PC-9 (cell line): Measurements from ENCODE around the gene MBD4. TPM values are rescaled to one million over a fixed set of nuclear protein-coding genes. Genes with fewer than 3 reads are reported as not detected.
A peak's percentile ranks its signal among the peaks of the same experiment; 100 is the strongest.

ENCODE experiments used
- BruUV-seq: library from RNA; stranded (reverse); fragments of 400-500 nt; replicated peaks from 2 replicates; lab custom pipeline; 2021; lab: Mats Ljungman, UMichigan
- CTCF ChIA-PET: fragments of 300-600 bp; sonication (Branson Sonifier 250); formaldehyde crosslinking; loops from one replicate; lab custom pipeline; 2022; ENCODE audit warnings: antibody characterized with exemption; lab: Charles Lee
- POLR2A ChIA-PET: fragments of 300-600 bp; sonication (Branson Sonifier 250); formaldehyde crosslinking; loops from one replicate; lab custom pipeline; 2022; ENCODE audit warnings: antibody characterized with exemption; ENCODE audit not compliant: unreplicated experiment; lab: Charles Lee
- DNase-seq, 2 experiments: peaks; one replicate each; pipeline versions ENCODE4 v3.0.0 to v3.0.0-alpha.2; 2015 to 2022; ENCODE audit warnings: mixed read lengths in 1 of 2
- H2AFZ ChIP-seq: fragments of 200-600 bp; sonication (generic); 2 replicates; pipeline ENCODE4 v1.8.1; 2017; ENCODE audit warnings: antibody characterized with exemption
- H3F3A ChIP-seq: fragments of 200-600 bp; sonication (generic); 2 replicates; pipeline ENCODE4 v1.8.1; 2017; ENCODE audit warnings: antibody characterized with exemption, mild to moderate bottlenecking, low read depth; ENCODE audit not compliant: insufficient read depth
- H3K27ac ChIP-seq: fragments of 200-600 bp; sonication (generic); 2 replicates; pipeline ENCODE4 v1.6.1; 2016; ENCODE audit warnings: mixed run types
- H3K27me3 ChIP-seq: fragments of 200-600 bp; sonication (generic); 2 replicates; pipeline ENCODE4 v1.6.1; 2016; ENCODE audit warnings: low read depth, mixed run types; ENCODE audit not compliant: insufficient read depth
- H3K36me3 ChIP-seq: fragments of 200-600 bp; sonication (generic); 2 replicates; pipeline ENCODE4 v1.6.1; 2016; ENCODE audit warnings: low read depth, mixed run types
- H3K4me1 ChIP-seq: fragments of 200-600 bp; sonication (generic); replicated peaks from 2 replicates; pipeline ENCODE4 v1.6.1; 2016; ENCODE audit warnings: mixed run types; ENCODE audit not compliant: insufficient read depth
- H3K4me2 ChIP-seq: fragments of 200-600 bp; sonication (generic); 2 replicates; pipeline ENCODE4 v1.6.1; 2017; ENCODE audit warnings: mixed run types
- H3K4me3 ChIP-seq: fragments of 200-600 bp; sonication (generic); 2 replicates; pipeline ENCODE4 v1.6.1; 2016; ENCODE audit warnings: mixed run types
- H3K79me2 ChIP-seq: fragments of 200-600 bp; sonication (generic); 2 replicates; pipeline ENCODE4 v1.6.1; 2017; ENCODE audit warnings: low read depth, mixed run types
- H3K9me2 ChIP-seq: fragments of 200-600 bp; sonication (generic); 2 replicates; pipeline ENCODE4 v1.8.1; 2017; ENCODE audit warnings: mild to moderate bottlenecking; ENCODE audit not compliant: insufficient read depth
- H3K9me3 ChIP-seq: fragments of 200-600 bp; sonication (generic); 2 replicates; pipeline ENCODE4 v1.8.1; 2016; ENCODE audit warnings: low read depth; ENCODE audit not compliant: insufficient read depth
- H4K20me1 ChIP-seq: fragments of 200-600 bp; sonication (generic); 2 replicates; pipeline ENCODE4 v1.8.1; 2017; ENCODE audit not compliant: insufficient read depth
- EZH2 ChIP-seq: fragments of 200-600 bp; sonication (generic); IDR thresholded peaks from 2 replicates; pipeline ENCODE4 v1.8.0; 2017; ENCODE audit warnings: antibody characterized with exemption, low read depth
- intact Hi-C: fragments of 100-400 bp; cut with micrococcal nuclease; formaldehyde crosslinking; loops from one replicate; pipeline ENCODE4 v1.10.0; 2022; ENCODE audit not compliant: unreplicated experiment
- total RNA-seq: library from RNA; stranded (reverse); gene quantifications from 2 replicates; pipeline ENCODE4 v1.2.3, GENCODE V29; 2021
- TF ChIP-seq, protein P1 (sequence below): fragments of 200-600 bp; sonication (generic); conservative IDR thresholded peaks from 2 replicates; pipeline ENCODE4 v1.6.1; 2017; ENCODE audit warnings: mixed run types, antibody characterized with exemption, mild to moderate bottlenecking, moderate library complexity

Gene MBD4
- total RNA-seq, 1 experiment from 2014 or later, result 48.6 TPM

DNA sequence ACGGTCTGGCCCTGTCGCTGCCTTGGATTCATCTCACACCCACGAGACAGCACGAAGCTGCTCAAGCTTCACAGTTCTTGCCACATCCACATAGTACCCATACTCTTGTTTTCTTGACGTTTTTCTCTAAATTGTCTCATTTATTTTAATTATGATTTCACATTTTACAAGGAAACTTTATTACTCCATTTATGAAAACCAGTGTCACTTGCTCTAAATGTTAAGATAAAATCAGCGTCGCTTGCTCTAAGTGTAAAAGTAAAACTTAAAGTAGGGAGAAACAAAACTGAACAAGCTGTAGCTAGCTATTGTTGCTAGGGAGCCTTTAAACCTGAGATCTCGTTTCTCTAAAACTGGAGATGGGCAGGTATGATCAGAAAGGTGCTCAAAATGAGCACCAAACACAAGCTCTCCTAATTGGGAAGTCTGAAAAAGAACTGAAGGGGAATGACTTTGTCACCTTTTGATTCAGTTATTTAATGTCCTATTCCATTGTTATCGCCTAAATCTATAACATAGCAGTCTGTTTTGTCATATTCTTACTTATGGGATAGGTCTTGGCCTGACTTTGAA lies 956 bp upstream of the MBD4 start:
- POLR2A ChIA-PET, result interaction anchor here (0.6 to 0.7 kb wide), 3 partner anchors 13 to 225 kb away, joined by 5 to 16 read pairs (median 7); no protein-coding TSS in a partner anchor
- H3K79me2 ChIP-seq, result peaks cover 55% of the 10 kb centered on the region

DNA sequence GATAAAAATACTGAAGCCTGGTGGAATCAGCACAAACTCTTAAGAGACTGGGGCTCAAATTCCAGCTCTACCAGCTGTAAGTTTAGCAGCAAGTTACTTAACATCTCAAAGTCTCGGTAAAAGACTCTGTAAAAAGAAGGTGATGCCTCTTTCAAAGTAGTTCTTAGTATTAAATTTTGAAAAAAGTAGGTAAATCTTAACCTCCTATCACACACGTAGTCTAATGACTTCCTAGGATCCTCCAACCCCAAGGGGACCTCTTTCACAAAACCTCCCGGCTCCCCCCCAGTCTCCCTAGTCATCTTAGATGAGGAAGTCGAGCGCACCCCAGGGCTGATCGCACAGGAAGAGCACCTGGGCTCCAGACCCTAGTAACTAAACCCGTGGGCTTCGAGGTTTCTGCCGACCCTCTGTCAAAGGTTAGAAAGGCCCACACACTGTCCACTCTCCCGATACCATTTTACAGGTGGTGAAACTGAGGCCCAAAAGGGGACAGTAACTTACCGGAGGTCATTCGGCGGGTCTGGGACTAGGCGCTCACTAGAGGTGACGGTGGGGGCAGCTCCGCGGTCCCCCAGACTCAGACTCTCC lies 427 bp downstream of the MBD4 start:
- peak overlapping the region; percentile 79 for H3K4me3 ChIP-seq
- peaks cover 35% of the 10 kb centered on the region for H3K36me3 ChIP-seq
- no peaks in the 10 kb centered on the region; the same call in 1 of the 2 replicates for H4K20me1 ChIP-seq
- no peaks in the 10 kb centered on the region for H3K27me3 ChIP-seq
- peak overlapping the region; percentile 80 for H3K4me2 ChIP-seq
- peak overlapping the region; percentile 95 for H2AFZ ChIP-seq
- TF ChIP-seq, protein P1, sequence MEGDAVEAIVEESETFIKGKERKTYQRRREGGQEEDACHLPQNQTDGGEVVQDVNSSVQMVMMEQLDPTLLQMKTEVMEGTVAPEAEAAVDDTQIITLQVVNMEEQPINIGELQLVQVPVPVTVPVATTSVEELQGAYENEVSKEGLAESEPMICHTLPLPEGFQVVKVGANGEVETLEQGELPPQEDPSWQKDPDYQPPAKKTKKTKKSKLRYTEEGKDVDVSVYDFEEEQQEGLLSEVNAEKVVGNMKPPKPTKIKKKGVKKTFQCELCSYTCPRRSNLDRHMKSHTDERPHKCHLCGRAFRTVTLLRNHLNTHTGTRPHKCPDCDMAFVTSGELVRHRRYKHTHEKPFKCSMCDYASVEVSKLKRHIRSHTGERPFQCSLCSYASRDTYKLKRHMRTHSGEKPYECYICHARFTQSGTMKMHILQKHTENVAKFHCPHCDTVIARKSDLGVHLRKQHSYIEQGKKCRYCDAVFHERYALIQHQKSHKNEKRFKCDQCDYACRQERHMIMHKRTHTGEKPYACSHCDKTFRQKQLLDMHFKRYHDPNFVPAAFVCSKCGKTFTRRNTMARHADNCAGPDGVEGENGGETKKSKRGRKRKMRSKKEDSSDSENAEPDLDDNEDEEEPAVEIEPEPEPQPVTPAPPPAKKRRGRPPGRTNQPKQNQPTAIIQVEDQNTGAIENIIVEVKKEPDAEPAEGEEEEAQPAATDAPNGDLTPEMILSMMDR, result no peak
- TF ChIP-seq EZH2, result no peak
- H3K4me1 ChIP-seq, result peaks cover 38% of the 10 kb centered on the region
- ChIA-PET POLR2A (interaction anchor here (0.6 to 0.7 kb wide), 8 partner anchors 10 to 952 kb away, joined by 3 to 6 read pairs (median 4); no protein-coding TSS in a partner anchor), CTCF (interaction anchor here (0.8 to 1.0 kb wide), 3 partner anchors 56 to 209 kb away, joined by 3 to 4 read pairs (median 3); a partner anchor contains a TSS)
- no peak for DNase-seq
- H3K27ac ChIP-seq, result peak overlapping the region; percentile 62
- intact Hi-C loops, result no loop called here
- H3K9me3 ChIP-seq, result no peaks in the 10 kb centered on the region
- H3K79me2 ChIP-seq, result peaks cover 55% of the 10 kb centered on the region
- BruUV-seq, result TSS peak; percentile 74
- no peaks in the 10 kb centered on the region; the same call in 1 of the 2 replicates for H3F3A ChIP-seq
- no peaks in the 10 kb centered on the region for H3K9me2 ChIP-seq

More for the DNA sequence above, 956 bp upstream of the MBD4 start:
- no peaks in the 10 kb centered on the region; the same call in 1 of the 2 replicates for H3F3A ChIP-seq
- CTCF ChIA-PET, result interaction anchor here (0.6 to 1.0 kb wide), 3 partner anchors 57 to 389 kb away, joined by 3 to 18 read pairs (median 3); no protein-coding TSS in a partner anchor
- BruUV-seq, result no TSS peak
- no peaks in the 10 kb centered on the region for H3K9me3 ChIP-seq
- peak overlapping the region; percentile 29; the same call in 1 of the 2 replicates for H3K27ac ChIP-seq
- H3K4me2 ChIP-seq, result peak overlapping the region; percentile 97
- H3K9me2 ChIP-seq, result no peaks in the 10 kb centered on the region
- H4K20me1 ChIP-seq, result no peaks in the 10 kb centered on the region
- no peaks in the 10 kb centered on the region for H3K27me3 ChIP-seq
- intact Hi-C loops, result loop anchor here (1.0 to 5.0 kb wide), 4 partner anchors 43 to 186 kb away; no protein-coding TSS in a partner anchor
- peaks cover 22% of the 10 kb centered on the region for H3K36me3 ChIP-seq
- H3K4me3 ChIP-seq, result peak overlapping the region; percentile 79
- peak in 1 of 2 experiments; percentile 40 for DNase-seq
- H3K4me1 ChIP-seq, result peaks cover 35% of the 10 kb centered on the region
- H2AFZ ChIP-seq, result peak overlapping the region; percentile 81
- no peak for TF ChIP-seq EZH2
- TF ChIP-seq, protein P1, result no peak

DNA sequence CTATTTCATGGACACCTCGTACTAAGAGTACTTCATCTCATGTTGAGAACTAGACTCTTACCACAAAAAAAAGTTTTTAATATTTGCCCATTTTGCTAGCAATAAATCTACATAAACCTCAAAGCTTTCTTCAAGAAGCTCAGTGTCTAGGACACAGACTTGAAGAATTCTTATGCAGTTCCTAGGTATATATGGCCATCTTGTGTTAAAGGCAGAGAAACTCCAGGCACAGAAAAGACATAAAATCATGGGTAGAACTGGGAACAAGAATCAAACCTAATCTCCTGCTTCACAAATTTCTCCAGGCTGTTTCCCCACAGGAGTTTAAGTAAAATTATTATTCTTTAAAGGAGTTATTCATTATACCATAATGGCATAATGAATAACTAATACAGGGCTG lies 4.4 kb downstream of the MBD4 start:
- peaks cover 64% of the 10 kb centered on the region for H3K36me3 ChIP-seq
- CTCF ChIA-PET, result interaction anchor here (0.6 to 0.7 kb wide), 2 partner anchors 29 to 1169 kb away, joined by 5 to 6 read pairs; no protein-coding TSS in a partner anchor
- intact Hi-C loops, result no loop called here

More for the DNA sequence above, 4.4 kb downstream of the MBD4 start:
- Histone ChIP-seq H3K27ac (no peak overlapping the region), H3F3A (peaks cover 11% of the 10 kb centered on the region; the same call in 1 of the 2 replicates), H3K4me2 (peak overlapping the region; percentile 1; the same call in 1 of the 2 replicates), H3K27me3 (no peaks in the 10 kb centered on the region), H3K9me2 (no peaks in the 10 kb centered on the region), H4K20me1 (no peaks in the 10 kb centered on the region; the same call in 1 of the 2 replicates), H2AFZ (no peak overlapping the region), H3K79me2 (peaks cover 32% of the 10 kb centered on the region), H3K9me3 (no peaks in the 10 kb centered on the region), H3K4me1 (peaks cover 22% of the 10 kb centered on the region; the same call in 1 of the 2 replicates), H3K4me3 (no peak overlapping the region)
- POLR2A ChIA-PET, result no interaction called here
- DNase-seq, result no peak
- no TSS peak for BruUV-seq
- TF ChIP-seq, protein P1, result no peak
- TF ChIP-seq EZH2, result no peak
